Duodenal mucosa (tissue), 2 donors: ENCODE data around the gene CYP2C19.
"Not testable (repeated sequence)": the region's sequence is repeated elsewhere in the genome, so short reads cannot be mapped to it uniquely, and the experiment has no call there.

Source experiments
- H3K27ac ChIP-seq: one replicate; pipeline ENCODE4 v1.7.0; 2013; ENCODE audit warnings: low read depth, low read length
- H3K27me3 ChIP-seq, 2 donors: one replicate each; pipeline ENCODE4 v1.7.0; 2013; ENCODE audit warnings: low read length in 2 of 2, control low read depth in 1 of 2; ENCODE audit not compliant: insufficient read depth in 2 of 2, control insufficient read depth in 1 of 2
- H3K36me3 ChIP-seq, 2 donors: one replicate each; pipeline ENCODE4 v1.7.0; 2013; ENCODE audit warnings: low read length in 2 of 2, control low read depth in 1 of 2; ENCODE audit not compliant: insufficient read depth in 2 of 2, control insufficient read depth in 1 of 2
- H3K4me1 ChIP-seq, 2 donors: one replicate each; pipeline ENCODE4 v1.7.0; 2013; ENCODE audit warnings: low read length in 2 of 2, control low read depth in 1 of 2; ENCODE audit not compliant: insufficient read depth in 2 of 2, control insufficient read depth in 1 of 2
- H3K4me3 ChIP-seq, 2 donors: one replicate each; pipeline ENCODE4 v1.7.0; 2013; ENCODE audit warnings: low read length in 2 of 2, low read depth in 1 of 2
- H3K9ac ChIP-seq, 2 donors: one replicate each; pipeline ENCODE4 v1.7.0; 2013; ENCODE audit warnings: low read length in 2 of 2, low read depth in 1 of 2
- H3K9me3 ChIP-seq, 2 donors: one replicate each; pipeline ENCODE4 v1.7.0; 2013; ENCODE audit warnings: low read length in 2 of 2, control low read depth in 1 of 2; ENCODE audit not compliant: control insufficient read depth in 1 of 2

Gene CYP2C19

GRCh38 chr10:94858005-94858404 lies 95.5 kb downstream of the CYP2C19 start:
- no peak overlapping the region for H3K9ac ChIP-seq
- peaks cover 14% of the 10 kb centered on the region in 2 donors for H3K36me3 ChIP-seq
- H3K27ac ChIP-seq, result no peak overlapping the region
- no peaks in the 10 kb centered on the region for H3K27me3 ChIP-seq
- peaks cover 4 to 7% of the 10 kb centered on the region in 2 donors for H3K9me3 ChIP-seq
- no peak overlapping the region for H3K4me3 ChIP-seq
- no peaks in the 10 kb centered on the region for H3K4me1 ChIP-seq

- Histone ChIP-seq H3K4me1 (no peaks in the 10 kb centered on the region), H3K4me3 (no peak overlapping the region), H3K9me3 (peaks cover 4 to 10% of the 10 kb centered on the region in 2 donors), H3K27me3 (no peaks in the 10 kb centered on the region), H3K9ac (no peak overlapping the region), H3K36me3 (peaks cover 10 to 14% of the 10 kb centered on the region in 2 donors), H3K27ac (no peak overlapping the region)
Measured at GRCh38 chr10:94859086-94859485, 96.6 kb downstream of the CYP2C19 start.

- H3K36me3 ChIP-seq, result peaks cover 0 to 2% of the 10 kb centered on the region in 2 donors
- no peaks in the 10 kb centered on the region for H3K4me1 ChIP-seq
- H3K9me3 ChIP-seq, result no peaks in the 10 kb centered on the region
- no peaks in the 10 kb centered on the region for H3K27me3 ChIP-seq
- no peak overlapping the region for H3K9ac ChIP-seq
- H3K27ac ChIP-seq, result no peak overlapping the region
- H3K4me3 ChIP-seq, result no peak overlapping the region
Measured at GRCh38 chr10:94878649-94879048, 116.2 kb downstream of the CYP2C19 start.

GRCh38 chr10:94879214-94879613 lies 116.7 kb downstream of the CYP2C19 start:
- Histone ChIP-seq H3K36me3 (peaks cover 0 to 2% of the 10 kb centered on the region in 2 donors), H3K27me3 (no peaks in the 10 kb centered on the region), H3K4me1 (no peaks in the 10 kb centered on the region), H3K9me3 (no peaks in the 10 kb centered on the region), H3K4me3 (no peak overlapping the region), H3K27ac (no peak overlapping the region), H3K9ac (no peak overlapping the region)

- Histone ChIP-seq H3K9ac (no peak overlapping the region), H3K9me3 (no peaks in the 10 kb centered on the region)
Measured at GRCh38 chr10:94889123-94889522, 126.6 kb downstream of the CYP2C19 start.

DNA sequence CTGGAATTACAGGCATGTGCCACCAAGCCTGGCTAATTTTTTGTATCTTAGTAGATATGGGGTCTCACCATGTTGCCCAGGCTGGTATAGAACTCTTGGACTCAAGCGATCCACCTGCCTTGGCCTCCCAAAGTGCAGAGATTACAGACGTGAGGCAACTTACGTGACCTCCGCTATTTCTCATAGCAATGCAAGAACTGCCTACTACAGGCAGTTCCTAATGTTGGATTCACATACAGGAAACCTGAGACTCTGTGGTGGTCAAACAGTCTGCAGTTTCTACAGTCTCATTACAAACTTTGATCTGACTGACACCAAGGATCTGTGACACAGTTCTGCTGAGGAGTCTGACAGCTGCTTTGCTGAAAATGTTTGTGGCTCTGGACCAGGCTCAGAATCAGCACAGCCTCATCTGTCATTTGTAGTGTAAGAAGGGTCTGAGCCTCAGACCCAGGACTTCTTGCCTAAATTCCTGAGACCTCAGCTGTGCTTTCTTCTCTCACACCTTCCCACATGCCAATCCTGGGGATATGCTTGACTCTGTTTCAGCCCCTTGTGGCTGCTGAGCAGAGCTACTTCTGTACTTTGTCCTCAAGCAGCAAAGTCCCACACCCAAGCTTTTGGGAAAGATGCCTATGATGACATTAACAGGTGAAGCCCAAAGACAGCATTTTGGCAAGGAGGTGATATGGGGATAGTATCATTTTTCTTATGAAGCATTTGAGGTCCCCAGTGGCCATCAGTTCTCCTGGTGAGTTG lies 128.0 kb downstream of the CYP2C19 start:
- H3K4me3 ChIP-seq, result no peak overlapping the region
- no peak overlapping the region for H3K27ac ChIP-seq
- no peaks in the 10 kb centered on the region for H3K9me3 ChIP-seq
- H3K9ac ChIP-seq, result no peak overlapping the region
- H3K4me1 ChIP-seq, result no peaks in the 10 kb centered on the region
- no peaks in the 10 kb centered on the region for H3K27me3 ChIP-seq
- peaks cover 3 to 6% of the 10 kb centered on the region in 2 donors for H3K36me3 ChIP-seq

More at GRCh38 chr10:94889123-94889522, 126.6 kb downstream of the CYP2C19 start:
- no peak overlapping the region for H3K27ac ChIP-seq
- H3K4me1 ChIP-seq, result no peaks in the 10 kb centered on the region
- peaks cover 3 to 6% of the 10 kb centered on the region in 2 donors for H3K36me3 ChIP-seq
- H3K4me3 ChIP-seq, result no peak overlapping the region
- no peaks in the 10 kb centered on the region for H3K27me3 ChIP-seq

GRCh38 chr10:94898414-94898813 lies 135.9 kb downstream of the CYP2C19 start:
- H3K9ac ChIP-seq, H3K27me3 ChIP-seq, H3K4me3 ChIP-seq, H3K36me3 ChIP-seq, H3K27ac ChIP-seq, H3K9me3 ChIP-seq: not testable (repeated sequence)
- H3K4me1 ChIP-seq, result peaks cover 4 to 13% of the 10 kb centered on the region in 2 donors

GRCh38 chr10:94902080-94902479 lies 139.6 kb downstream of the CYP2C19 start:
- Histone ChIP-seq H3K27ac (no peak overlapping the region), H3K9me3 (peaks cover 0 to 9% of the 10 kb centered on the region in 2 donors), H3K4me3 (no peak overlapping the region), H3K9ac (no peak overlapping the region), H3K27me3 (no peaks in the 10 kb centered on the region), H3K36me3 (no peaks in the 10 kb centered on the region), H3K4me1 (peaks cover 17 to 24% of the 10 kb centered on the region in 2 donors)

- Histone ChIP-seq H3K36me3 (no peaks in the 10 kb centered on the region), H3K9ac (no peak overlapping the region), H3K27me3 (no peaks in the 10 kb centered on the region), H3K4me3 (no peak overlapping the region), H3K27ac (no peak overlapping the region), H3K9me3 (peaks cover 0 to 13% of the 10 kb centered on the region in 2 donors), H3K4me1 (peaks cover 17 to 24% of the 10 kb centered on the region in 2 donors)
Measured at GRCh38 chr10:94902570-94902969, 140.1 kb downstream of the CYP2C19 start.
